ENCODE results near the gene PPP2R3A. TPM values are rescaled to one million over a fixed set of nuclear protein-coding genes. Genes with fewer than 3 reads are reported as not detected.

Gene PPP2R3A
- polyA plus RNA-seq, 12 donors: 29.0 to 93.0 (median 70.9) TPM; not detected in 1

- no peak for DNase-seq
Measured at GRCh38 chr3:136022529-136023263, 57.2 kb downstream of the PPP2R3A start.

GRCh38 chr3:136023264-136023978, 57.9 kb downstream of the PPP2R3A start:
- no peak for DNase-seq

- no peak for DNase-seq
Measured at GRCh38 chr3:136036306-136036705, 70.8 kb downstream of the PPP2R3A start.

- DNase-seq: no peak
Measured at GRCh38 chr3:136038668-136039067, 73.1 kb downstream of the PPP2R3A start.

- DNase-seq: peak; percentile 55
Measured at GRCh38 chr3:136042608-136043221, 77.2 kb downstream of the PPP2R3A start.

GRCh38 chr3:136044980-136045745, 79.6 kb downstream of the PPP2R3A start:
- DNase-seq: no peak

- no peak for DNase-seq
Measured at GRCh38 chr3:136048068-136048467, 82.5 kb downstream of the PPP2R3A start.

GRCh38 chr3:136050250-136050649, 84.7 kb downstream of the PPP2R3A start:
- no peak for DNase-seq

- no peak for DNase-seq
Measured at GRCh38 chr3:136055491-136055890, 90.0 kb downstream of the PPP2R3A start.

- DNase-seq: no peak
Measured at GRCh38 chr3:136067211-136067610, 101.7 kb downstream of the PPP2R3A start.

GRCh38 chr3:136068708-136069107, 103.2 kb downstream of the PPP2R3A start:
- DNase-seq: no peak

- no peak for DNase-seq
Measured at GRCh38 chr3:136069933-136070332, 104.4 kb downstream of the PPP2R3A start.

- no peak for DNase-seq
Measured at GRCh38 chr3:136070334-136070733, 104.8 kb downstream of the PPP2R3A start.

GRCh38 chr3:136070953-136071949, 105.7 kb downstream of the PPP2R3A start:
- no peak for DNase-seq

GRCh38 chr3:136074546-136075170, 109.1 kb downstream of the PPP2R3A start:
- no peak for DNase-seq

- DNase-seq: peak; percentile 81
Measured at GRCh38 chr3:136075218-136075808, 109.8 kb downstream of the PPP2R3A start.

- no peak for DNase-seq
Measured at GRCh38 chr3:136075811-136076210, 110.3 kb downstream of the PPP2R3A start.

- DNase-seq: peak; percentile 25
Measured at GRCh38 chr3:136078421-136079364, 113.2 kb downstream of the PPP2R3A start.

All from muscle of arm (tissue), 12 donors.